ENCODE data around the gene SP1.
"Not testable (repeated sequence)": the region's sequence is repeated elsewhere in the genome, so short reads cannot be mapped to it uniquely, and the experiment has no call there.

The SP1 gene

DNA sequence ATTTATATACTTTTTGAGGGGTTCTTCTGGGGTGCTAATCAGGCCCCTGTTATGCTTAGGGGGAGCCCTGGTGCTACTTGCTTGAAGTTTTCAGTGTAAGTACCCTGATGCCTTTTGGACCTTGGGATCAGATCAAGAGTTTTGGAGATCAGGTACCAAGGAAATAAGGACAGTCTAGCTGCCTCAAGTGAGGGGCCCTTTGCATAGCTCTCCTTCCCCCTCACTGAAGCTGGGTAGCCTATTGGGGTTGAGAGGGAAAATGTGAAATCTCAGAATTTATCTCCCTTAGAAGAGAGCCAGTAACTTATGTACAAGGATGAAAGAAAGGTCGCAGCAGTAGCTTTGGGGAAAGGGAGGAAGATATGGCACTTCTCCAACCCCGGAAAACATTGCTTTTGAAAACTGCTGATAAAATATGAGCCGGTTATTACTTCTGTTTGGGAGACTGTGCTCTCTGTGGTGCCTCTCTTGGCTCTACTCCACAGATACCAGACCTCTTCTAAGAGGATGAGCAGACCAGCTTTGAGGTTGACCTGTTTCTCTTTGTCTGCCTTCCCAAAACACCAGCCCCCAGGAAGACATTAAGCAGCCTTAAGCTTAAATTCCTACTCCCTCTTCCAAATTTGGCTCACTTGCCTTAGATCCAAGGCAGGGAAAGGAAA, 34.9 kb downstream of the SP1 start:
- no peak for DNase-seq (ENCODE audit: low read depth)

DNA sequence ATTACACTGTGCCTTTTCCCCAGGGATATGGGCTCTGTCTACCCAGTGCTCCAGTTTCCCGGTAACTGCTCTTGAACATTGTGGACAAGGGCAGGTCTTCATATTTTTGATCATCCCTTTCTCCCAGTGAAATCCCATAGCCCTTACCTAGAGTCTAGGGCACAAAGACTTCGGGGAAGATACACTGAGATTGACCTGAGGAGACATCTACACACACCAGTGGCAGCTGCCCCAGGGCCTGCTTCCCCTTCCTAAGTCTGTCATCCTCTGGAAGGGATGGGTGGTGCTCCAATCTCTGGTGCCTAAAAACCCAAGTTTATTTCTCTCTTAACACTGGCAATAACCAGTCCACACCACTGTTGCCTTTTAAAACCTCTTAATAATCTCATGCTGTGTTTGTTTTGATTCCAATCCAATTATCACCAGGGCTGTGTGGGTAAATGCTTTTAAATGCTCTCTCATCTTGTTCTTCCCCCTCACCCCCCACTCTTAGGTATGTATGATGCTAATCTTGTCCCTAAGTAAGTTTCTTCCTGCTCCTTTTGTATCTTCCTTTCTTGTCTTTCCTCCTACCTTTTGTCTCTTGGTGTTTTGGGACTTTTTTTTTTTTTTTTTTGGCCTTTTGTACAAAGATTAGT, 35.9 kb downstream of the SP1 start:
- peak; percentile 70 for DNase-seq (ENCODE audit: low read depth)

DNA sequence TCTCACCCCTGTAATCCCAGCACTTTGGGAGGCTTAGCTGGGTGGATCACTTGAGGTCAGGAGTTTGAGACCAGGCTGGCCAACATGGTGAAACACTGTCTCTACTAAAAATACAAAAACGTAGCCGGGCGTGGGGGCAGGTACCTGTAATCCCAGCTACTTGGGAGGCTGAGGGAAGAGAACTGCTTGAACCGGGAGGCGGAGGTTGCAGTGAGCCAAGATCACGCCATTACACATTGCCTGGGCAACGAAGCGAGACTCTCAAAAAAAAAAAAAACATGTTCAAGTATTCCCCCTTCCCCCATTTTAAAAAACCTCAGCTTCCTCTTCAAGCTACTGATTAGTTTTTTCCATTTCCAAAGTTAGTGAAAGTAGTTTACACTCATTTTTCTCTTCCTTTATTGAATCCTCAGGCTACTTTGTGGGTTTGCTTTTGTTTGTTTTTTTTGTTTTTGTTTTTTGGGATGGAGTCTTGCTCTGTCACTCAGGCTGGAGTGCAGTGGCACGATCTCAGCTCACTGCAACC, 37.4 kb downstream of the SP1 start:
- DNase-seq (ENCODE audit: low read depth): not testable (repeated sequence)

DNA sequence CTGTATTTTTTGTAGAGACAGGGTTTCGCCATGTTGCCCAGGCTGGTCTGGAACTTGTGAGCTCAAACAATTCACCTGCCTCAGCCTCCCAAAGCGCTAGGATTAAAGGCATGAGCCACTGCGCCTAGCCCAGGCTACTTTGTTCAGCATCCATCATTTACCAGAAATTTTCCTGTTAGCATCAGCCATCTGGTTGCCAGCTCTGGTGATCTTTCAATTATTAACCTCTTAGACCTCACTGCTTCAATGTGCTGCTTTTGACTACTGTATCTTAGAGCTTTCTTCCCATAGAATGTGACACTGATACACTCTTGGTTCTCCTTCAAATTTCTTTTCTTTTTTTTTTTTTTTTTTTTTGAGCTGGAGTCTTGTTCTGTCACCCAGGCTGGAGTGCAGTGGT, 38.2 kb downstream of the SP1 start:
- no peak for DNase-seq (ENCODE audit: low read depth)

DNA sequence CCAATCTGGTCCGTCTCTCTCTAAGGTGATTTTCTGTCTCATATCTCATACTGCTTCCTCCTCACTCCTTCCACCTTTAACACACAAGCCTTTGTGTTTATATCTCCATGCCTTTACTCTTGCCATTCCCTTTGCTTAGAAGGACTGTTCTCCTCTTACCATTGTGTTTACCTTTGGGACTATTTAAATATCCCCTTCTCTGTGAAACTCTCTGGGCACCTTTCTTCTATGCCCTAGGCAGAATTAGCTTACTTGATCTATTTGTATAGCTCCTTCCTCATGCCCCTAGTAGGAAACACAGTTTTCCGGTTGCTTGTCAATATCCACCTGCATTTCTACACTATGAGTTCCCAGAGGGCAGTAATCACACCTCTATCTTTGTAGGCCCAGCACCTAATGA, 39.8 kb downstream of the SP1 start:
- no peak for DNase-seq (ENCODE audit: low read depth)

DNA sequence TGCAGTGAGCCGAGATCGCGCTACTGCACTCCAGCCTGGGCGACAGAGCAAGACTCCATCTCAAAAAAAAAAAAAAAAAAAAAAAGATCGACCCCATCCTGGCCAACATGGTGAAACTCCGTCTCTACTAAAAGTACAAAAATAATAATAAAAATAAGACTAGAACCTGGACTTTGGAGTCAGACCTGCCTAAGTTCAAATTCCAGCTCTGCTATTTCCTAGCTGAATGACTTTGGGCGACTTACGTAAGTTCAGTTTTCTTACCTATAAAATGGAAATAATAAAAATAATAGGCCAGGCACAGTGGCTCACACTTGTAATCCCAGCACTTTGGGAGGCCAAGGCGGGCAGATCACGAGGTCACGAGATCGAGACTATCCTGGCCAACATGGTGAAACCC, 42.3 kb downstream of the SP1 start:
- not testable (repeated sequence) for DNase-seq (ENCODE audit: low read depth)

DNA sequence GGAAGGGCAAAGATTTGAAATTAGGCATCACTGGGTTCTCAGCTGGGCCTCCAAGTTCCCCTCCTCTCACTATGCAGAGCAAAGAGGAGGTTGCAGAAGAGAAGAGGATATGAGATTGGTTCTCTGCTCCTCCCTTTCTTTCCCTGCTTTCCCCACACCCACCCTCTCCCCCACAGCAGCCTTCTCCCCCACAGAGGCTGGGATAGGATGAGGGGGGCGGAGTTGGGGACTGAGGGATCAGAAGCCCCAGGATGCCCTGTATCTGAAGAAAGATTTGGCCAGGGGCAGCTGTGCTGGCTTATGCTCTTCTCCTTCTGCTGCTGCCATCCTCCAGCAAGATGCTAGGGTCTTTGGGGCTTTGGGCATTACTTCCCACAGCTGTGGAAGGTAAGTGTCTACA, 43.6 kb downstream of the SP1 start, which contains the start of gene AMHR2:
Gene AMHR2, plus strand, starts transcription at position 259 of the 400 bp plus-strand sequence. Its CDS starts 80 bp downstream, at position 339.
- DNase-seq (ENCODE audit: low read depth): no peak

DNA sequence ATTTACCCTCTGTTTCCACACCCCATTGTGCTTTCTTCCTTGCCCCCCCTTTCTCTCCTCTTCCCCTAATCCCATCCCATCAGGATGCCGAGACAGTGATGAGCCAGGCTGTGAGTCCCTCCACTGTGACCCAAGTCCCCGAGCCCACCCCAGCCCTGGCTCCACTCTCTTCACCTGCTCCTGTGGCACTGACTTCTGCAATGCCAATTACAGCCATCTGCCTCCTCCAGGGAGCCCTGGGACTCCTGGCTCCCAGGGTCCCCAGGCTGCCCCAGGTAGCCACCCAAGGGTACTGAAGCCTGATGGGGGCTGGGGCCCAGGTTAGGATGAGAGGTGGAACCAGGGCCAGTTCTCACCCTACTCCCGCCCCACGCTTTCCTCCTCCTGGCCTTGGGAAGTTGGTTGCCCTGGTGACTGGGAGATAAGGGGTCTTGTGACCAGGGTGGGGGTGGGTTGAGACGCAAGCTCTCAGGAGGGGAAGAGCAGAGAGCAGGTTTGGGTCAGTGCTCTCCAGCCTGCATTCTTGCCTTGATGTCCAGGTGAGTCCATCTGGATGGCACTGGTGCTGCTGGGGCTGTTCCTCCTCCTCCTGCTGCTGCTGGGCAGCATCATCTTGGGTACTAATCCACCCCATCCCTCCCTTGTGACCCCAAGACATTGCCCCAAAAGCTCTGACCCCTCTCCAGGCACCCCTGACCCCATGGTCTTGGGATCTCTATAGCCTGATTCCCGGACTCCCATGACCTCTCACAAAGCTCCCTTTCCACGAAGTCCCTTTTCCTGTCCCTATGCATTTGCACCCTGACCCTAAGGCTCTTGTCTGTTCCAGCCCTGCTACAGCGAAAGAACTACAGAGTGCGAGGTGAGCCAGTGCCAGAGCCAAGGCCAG, 44.9 kb downstream of the SP1 start:
- DNase-seq (ENCODE audit: low read depth): no peak

DNA sequence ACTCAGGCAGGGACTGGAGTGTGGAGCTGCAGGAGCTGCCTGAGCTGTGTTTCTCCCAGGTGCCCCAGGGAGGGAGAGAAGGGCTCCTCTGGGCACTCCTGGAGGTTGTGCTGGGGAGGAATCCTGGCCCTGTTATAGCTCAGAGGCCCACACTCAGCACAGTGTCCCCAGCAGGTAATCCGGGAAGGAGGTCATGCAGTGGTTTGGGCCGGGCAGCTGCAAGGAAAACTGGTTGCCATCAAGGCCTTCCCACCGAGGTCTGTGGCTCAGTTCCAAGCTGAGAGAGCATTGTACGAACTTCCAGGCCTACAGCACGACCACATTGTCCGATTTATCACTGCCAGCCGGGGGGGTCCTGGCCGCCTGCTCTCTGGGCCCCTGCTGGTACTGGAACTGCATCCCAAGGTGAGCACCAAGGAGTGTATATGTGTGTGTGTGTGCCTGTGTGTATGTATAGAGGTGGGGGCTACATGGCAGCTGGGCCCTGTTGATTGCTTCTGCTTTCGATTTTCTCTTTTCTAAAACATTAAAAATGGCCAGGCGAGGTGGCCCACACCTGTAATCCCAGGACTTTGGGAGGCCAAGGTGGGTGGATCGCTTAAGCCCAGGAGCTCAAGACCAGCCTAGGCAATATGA, 45.7 kb downstream of the SP1 start:
- no peak for DNase-seq (ENCODE audit: low read depth)

DNA sequence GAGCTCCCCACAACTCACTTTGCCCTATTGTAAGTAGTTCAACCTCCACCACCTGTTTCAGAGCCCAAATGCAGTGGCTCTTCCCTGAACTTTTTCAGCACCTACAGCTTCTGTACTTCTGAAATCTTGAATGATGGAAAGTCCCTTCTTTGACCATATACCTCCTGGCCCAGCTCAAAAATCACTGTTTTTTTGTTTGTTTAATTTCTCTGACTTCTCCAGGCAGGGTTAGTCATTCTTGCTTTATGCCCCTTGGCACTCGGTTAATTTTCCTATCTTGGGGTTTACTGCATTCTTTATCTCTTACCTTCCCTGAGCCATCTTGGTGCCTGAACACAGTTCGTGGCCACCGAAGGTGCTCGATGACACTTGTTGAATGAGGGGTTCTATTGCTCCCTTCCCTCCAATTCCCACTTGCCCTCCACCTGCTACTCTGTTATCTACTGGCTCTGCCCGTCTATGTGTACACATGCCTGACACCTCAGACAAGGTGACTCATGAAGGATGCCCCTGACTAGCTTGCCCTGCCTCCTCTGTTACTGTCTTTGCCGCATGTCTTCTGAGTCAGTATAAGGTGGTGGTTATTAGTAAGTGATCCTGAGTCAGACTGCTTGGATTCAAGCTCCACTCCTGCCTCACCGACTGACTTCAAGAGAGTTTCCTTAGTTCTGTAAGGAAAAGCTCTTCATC, 48.1 kb downstream of the SP1 start:
- DNase-seq (ENCODE audit: low read depth): peak; percentile 90

DNA sequence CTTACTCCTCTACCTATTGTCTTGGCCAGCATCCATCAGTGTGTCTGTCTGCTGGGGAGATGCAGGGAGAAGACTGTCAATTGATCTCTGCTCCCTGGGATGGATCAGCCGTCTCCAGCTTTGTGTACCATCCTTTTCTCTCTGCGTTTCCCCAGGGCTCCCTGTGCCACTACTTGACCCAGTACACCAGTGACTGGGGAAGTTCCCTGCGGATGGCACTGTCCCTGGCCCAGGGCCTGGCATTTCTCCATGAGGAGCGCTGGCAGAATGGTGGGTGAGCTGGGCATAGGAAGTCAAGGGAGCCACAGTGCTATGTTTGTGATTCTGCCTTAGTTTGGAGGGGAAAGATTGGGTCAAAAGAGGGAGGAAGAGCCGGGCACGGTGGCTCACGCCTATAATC, 48.8 kb downstream of the SP1 start:
- DNase-seq (ENCODE audit: low read depth): no peak

DNA sequence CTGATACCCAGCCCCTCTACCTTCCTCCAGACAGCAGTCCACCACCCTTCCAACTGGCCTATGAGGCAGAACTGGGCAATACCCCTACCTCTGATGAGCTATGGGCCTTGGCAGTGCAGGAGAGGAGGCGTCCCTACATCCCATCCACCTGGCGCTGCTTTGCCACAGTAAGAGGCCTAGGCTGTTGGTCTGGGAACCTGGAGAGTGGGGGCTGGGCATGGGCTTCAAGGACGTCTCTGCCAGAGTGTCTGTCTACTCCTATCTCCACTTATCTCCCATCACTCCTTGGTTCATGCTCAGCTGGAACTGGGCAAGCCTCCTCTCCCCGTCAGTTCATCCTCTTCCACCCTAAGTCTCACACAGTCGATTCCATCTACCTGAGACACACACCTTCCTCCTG, 50.1 kb downstream of the SP1 start:
- no peak for DNase-seq (ENCODE audit: low read depth)

DNA sequence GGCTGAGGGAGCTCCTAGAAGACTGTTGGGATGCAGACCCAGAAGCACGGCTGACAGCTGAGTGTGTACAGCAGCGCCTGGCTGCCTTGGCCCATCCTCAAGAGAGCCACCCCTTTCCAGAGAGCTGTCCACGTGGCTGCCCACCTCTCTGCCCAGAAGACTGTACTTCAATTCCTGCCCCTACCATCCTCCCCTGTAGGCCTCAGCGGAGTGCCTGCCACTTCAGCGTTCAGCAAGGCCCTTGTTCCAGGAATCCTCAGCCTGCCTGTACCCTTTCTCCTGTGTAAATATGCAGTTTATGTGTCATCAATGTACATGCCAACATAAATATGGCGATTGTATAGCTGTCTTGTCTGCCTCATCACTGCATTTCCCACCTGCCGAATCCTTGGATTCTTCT, 51.2 kb downstream of the SP1 start:
- peak; percentile 38 for DNase-seq (ENCODE audit: low read depth)

DNA sequence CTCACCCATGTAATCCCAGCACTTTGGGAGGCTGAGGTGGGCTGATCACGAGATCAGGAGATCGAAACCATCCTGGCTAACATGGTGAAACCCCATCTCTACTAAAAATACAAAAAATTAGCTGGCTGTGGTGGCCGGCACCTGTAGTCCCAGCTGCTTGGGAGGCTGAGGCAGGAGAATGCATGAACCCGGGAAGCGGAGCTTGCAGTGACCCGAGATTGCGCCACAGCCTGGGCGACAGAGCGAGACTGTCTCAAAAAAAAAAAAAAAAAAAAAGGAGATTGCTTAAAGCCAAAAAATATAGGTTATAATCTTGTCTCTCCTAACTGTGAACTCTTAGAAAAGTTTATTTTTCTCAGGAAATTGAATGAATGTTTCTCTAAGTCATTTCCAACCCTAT, 55.4 kb downstream of the SP1 start:
- DNase-seq (ENCODE audit: low read depth): not testable (repeated sequence)

DNA sequence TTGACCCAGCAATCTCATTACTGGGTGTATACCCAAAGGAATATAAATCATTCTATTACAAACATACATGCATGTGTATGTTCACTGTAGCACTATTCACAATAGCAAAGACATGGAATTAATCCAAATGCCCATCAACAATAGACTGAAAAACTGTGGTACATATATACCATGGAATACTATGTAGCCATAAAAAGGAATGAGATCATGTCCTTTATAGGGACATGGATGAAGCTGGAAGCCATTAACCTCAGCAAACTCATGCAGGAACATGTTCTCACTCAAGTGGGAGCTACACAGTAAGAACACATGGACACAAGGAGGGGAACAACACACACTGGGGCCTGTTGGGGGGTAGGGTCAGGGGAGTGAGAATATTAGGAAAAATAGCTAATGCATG, 59.6 kb downstream of the SP1 start:
- not testable (repeated sequence) for DNase-seq (ENCODE audit: low read depth)

DNA sequence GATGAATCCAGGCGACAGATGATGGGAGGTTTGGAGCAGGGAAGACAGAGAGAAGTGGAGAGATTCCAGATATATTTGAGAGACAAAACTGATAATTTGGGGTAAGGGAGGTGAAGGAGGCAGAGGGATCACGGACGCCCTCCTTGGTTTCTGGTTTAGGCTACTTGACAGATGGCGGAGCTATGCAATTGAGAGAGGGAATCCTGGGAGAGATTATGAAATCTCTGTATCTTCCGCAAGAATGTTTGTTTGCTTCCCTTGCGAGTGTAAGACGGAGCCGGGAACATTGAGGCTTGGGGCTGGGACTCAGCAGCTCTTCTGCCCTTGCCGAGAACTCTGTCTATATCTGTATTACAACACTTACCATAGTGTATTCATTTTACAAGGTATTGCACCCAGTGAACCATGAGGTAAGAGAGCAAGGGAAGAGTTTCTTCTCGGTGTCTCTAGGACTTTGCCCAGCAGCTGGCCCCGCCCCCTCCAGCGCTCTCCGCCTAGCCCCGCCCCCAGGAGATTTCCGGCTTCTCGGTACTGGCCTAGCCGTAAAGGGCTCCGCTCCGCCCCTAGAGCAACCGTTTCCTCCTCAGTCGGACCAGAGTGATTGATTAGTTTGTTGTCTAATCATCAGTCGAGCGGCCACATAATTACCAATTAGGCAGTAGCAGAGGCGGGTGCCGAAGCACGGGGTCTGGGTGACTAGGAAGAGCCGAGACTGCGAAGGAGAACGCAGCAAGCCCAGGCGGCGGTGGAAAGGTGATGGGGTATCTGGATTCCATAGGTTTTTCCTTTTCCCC, 61.3 kb downstream of the SP1 start, which contains the start of gene PRR13:
Gene PRR13, plus strand, starts transcription at position 695 of the 794 bp plus-strand sequence. CDS start 981 bp downstream, outside the sequence.
- DNase-seq (ENCODE audit: low read depth): peak; percentile 100

DNA sequence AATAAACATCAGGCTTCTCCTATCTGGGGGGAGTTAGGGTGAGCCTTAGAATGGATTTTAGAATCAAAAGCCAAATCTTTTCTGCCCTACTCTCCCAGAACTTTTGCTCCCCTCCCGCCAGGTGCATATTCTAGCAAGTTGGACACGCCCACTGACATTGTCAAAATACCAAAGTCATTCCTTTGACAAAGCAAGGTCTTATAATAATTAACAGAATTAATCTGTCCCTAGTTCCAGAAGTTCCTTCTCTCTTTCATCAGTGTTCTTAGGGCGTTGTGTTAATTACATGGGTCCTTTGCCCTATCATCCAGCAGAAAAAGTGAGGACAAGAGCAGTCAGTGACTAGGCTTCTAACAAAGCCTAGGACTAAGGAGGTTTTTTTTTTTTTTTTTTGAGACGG, 64.0 kb downstream of the SP1 start:
- no peak for DNase-seq (ENCODE audit: low read depth)

DNA sequence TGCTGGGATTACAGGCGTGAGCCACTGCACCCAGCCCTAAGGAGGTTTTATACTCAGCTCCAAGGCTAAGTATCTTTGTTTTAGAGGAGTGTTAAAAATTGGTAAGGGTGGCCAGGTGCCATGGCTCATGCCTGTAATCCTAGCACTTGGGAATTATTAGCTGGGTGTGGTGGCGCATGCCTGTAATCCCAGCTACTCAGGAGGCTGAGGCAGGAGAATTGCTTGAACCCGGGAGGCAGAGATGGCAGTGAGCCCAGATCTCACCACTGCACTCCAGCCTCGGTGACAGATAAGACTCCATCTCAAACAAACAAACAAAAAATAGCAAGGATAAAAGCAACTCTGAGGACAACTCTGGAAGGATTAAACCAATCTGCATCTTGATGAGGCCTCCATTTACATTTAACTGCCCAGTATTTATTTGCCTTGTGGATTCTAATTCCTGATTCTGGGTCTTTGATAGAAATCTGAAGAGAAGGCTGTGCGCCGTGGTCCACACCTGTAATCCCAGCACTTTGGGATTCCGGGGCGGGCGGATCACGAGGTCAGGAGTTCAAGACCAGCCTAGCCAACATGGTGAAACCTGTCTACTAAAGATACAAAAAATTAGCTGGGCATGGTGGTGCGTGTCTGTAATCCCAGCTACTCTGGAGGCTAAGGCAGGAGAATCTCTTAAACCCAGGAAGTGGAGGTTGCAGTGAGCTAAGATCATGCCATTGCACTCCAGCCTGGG, 64.8 kb downstream of the SP1 start:
- not testable (repeated sequence) for DNase-seq (ENCODE audit: low read depth)

DNA sequence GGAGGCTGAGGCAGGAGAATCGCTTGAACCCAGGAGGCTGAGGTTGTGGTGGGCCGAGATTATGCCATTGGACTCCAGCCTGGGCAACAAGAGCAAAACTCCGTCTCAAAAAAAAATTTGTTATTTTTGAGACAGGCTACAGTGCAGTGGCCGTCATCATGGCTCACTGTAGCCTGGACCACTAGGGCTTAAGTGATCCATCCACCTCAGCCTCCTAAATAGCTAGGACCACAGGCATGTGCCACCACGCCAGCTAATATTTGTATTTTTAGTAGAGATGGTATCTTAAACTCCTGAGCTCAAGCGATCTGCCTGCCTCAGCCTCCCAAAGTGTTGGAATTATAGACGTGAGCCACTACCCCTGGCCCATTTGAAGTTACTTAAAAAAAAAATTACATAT, 71.0 kb downstream of the SP1 start:
- DNase-seq (ENCODE audit: low read depth): no peak

DNA sequence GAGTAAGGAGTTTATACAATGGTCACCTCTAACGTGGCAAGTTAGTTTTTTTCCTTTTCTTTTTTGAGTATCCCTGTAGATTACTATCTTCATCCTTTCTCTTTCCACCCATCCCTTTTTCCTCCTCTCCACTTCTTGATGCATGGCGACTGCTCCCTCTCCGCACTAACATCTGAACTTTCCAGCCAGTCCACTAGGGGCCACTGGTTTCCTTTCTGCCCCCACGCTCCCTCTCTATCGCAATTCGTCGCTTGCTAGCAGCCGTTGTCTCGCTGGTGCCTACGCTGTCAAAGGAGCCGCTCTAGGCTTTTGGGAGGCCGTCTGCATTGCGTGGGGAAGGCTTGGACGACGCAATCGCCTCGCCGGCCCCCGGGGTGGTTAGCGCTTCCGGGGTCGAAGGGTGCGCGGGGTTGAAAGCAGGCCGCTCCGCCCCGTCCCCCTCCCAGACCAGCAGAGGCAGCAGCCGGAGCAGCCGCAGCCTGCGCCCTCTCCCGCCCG, 71.7 kb downstream of the SP1 start, which contains the start of gene PCBP2:
Gene PCBP2, plus strand, starts transcription at position 442 of the 498 bp plus-strand sequence. CDS start 2,699 bp downstream, outside the sequence.
- peak; percentile 99 for DNase-seq (ENCODE audit: low read depth)

Measured in EH (cell line).